ENCODE measurements around the gene MAX.
A peak's percentile ranks its signal among the peaks of the same experiment; 100 is the strongest.

MAX gene

DNA sequence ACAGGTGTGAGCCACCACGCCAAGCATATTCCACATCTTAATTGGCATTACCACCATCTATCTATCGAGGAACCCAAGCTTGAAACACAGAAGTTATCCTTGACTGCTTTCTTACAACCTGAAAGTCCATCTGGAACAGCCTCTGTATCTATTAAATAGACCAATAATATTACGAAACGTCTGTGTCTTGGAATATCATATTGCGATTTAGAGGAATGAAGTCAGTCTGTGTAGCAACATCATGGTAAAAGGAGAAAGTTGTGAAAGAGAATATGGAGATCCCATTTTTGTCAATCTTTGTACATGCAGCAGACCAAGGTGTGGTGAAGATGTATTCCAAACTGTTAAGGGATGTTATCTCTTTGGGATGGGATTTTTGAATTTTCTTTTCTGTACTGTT is 25.8 kb upstream of the MAX start:
- no peak overlapping the region for H3K27ac Mint-ChIP-seq
- no peaks in the 10 kb centered on the region for H3K9me3 Mint-ChIP-seq

DNA sequence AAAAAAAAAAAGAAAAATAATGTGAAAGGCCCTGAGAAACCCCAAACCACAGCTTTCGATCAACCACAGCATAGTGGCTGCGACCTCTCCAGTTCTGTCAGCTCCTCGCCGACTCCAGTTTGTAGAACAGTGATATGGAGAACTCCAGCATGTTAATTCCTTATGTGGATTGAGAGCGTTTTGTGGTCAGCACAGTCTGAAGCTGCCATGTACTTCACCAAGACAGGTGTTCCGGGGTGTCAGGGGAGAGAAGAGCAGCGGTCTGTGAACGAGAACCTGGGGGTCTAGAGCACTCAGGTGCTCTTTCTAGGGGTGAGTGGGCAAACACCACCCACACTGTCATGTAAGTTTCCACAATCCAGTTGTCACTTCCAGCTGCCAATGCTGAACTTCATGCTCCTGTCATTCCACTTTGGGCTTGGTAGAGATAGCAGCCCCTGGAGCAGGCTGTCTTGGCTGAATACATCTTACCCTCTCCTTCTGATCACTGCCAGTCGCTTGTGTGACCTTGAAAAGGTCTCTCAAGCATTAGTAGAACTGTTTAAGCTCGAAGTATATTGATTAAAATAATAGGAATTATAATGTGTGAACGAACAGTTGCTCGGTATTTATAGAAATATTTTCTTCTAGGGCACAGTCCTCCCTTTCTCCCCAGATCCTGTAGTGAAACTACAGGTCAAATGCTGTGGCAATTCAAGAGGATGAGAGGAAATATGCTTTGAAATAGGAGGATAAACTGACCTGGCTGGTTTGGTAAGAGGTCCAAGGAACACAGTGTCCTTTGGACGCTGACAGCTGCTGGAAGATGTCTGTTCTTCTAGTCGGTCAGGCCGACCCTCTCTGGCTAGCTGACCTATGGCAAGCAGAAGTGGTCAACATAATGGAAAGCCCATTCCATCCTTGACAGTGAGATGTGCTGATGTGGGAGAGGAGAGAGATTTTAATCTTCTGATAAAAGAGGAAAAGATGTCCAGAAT is 15.7 kb upstream of the MAX start:
- Mint-ChIP-seq H3K9me3 (no peaks in the 10 kb centered on the region), H3K4me1 (ENCODE audit: low read depth in 2 of 2) (peaks cover 0 to 2% of the 10 kb centered on the region in 2 donors), H3K27me3 (peaks cover 7 to 11% of the 10 kb centered on the region in 2 donors), H3K27ac (no peak overlapping the region), H3K36me3 (ENCODE audit: insufficient read depth) (peaks cover 6% of the 10 kb centered on the region), H3K4me3 (no peak overlapping the region)
- no peak for DNase-seq
- no peak for ATAC-seq (replicated peaks)

More for the DNA sequence above, 25.8 kb upstream of the MAX start:
- Mint-ChIP-seq H3K4me3 (no peak overlapping the region), H3K4me1 (ENCODE audit: low read depth in 2 of 2) (no peaks in the 10 kb centered on the region), H3K36me3 (ENCODE audit: insufficient read depth) (no peaks in the 10 kb centered on the region), H3K27me3 (peaks cover 7 to 13% of the 10 kb centered on the region in 2 donors)
- DNase-seq (no peak), ATAC-seq (replicated peaks) (no peak)

DNA sequence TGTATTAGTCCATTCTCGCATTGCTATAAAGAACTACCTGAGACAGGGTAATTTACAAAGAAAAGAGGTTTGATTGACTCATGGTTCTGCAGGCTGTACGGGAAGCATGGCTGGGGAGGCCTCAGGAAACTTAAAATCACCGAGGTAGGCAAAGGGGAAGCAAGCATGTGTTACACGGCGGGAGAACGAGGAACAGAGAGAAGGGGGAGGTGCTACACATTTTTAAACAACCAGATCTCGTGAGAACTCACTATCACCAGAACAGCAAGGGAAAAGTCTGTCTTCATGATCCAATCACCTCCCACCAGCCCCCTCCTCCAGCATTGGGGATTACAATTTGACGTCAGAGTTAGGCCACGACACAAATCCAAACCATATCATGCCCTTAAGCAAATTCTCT is 13.3 kb upstream of the MAX start:
- peaks cover 6 to 10% of the 10 kb centered on the region in 2 donors for H3K27me3 Mint-ChIP-seq
- H3K4me3 Mint-ChIP-seq = no peak overlapping the region
- ATAC-seq (replicated peaks) (no peak), DNase-seq (no peak)
- H3K4me1 Mint-ChIP-seq (ENCODE audit: low read depth in 2 of 2) = peaks cover 0 to 2% of the 10 kb centered on the region in 2 donors
- peaks cover 4% of the 10 kb centered on the region for H3K36me3 Mint-ChIP-seq (ENCODE audit: insufficient read depth)
- no peaks in the 10 kb centered on the region for H3K9me3 Mint-ChIP-seq
- H3K27ac Mint-ChIP-seq = no peak overlapping the region

DNA sequence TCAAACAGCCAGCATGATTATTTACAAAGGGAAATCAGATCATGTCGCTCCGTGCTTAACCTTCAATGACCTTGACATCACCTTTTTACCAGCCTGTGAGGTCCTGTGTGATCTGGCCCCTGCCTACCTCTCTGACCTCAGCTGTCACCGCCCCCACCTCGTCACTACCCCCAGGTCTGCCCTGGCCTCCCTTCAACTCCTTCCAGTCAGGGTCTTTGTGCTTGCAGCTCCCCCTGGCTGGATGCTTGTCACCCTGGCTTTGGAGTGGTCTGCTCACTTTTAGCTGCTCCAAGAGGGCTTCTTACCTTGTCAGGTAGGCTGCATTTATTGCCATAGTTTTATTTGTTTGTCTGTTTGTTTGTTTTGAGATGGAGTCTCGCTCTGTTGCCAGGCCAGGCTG is 8.2 kb upstream of the MAX start:
- Mint-ChIP-seq H3K9me3 (no peaks in the 10 kb centered on the region), H3K27me3 (peaks cover 0 to 15% of the 10 kb centered on the region in 2 donors), H3K36me3 (ENCODE audit: insufficient read depth) (peaks cover under 1% of the 10 kb centered on the region), H3K4me3 (no peak overlapping the region), H3K27ac (no peak overlapping the region), H3K4me1 (ENCODE audit: low read depth in 2 of 2) (no peaks in the 10 kb centered on the region)
- no peak for ATAC-seq (replicated peaks)
- no peak for DNase-seq

DNA sequence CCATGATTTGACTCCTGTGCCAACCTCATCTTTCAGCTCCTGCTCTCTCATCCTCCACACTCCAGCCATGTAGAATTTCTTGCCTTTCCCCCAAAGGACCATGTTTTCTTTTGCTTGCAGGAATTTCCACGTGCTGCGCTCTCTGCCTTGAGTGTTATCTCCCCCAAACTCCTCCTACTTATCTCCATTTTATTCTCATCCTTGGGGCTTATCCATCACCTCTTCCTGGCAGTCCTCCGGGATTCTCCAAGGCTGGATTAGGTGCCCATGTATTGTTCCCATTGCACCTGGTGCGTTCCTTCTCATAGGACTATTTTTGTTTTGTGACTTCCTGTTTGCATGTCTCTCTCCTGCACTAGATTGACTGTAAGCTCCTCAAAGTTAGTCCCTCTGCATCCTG is 7.0 kb upstream of the MAX start:
- DNase-seq (no peak), ATAC-seq (replicated peaks) (no peak)
- Mint-ChIP-seq H3K36me3 (ENCODE audit: insufficient read depth) (no peaks in the 10 kb centered on the region), H3K4me1 (ENCODE audit: low read depth in 2 of 2) (no peaks in the 10 kb centered on the region), H3K9me3 (no peaks in the 10 kb centered on the region), H3K27me3 (peaks cover 0 to 15% of the 10 kb centered on the region in 2 donors), H3K4me3 (no peak overlapping the region), H3K27ac (no peak overlapping the region)

DNA sequence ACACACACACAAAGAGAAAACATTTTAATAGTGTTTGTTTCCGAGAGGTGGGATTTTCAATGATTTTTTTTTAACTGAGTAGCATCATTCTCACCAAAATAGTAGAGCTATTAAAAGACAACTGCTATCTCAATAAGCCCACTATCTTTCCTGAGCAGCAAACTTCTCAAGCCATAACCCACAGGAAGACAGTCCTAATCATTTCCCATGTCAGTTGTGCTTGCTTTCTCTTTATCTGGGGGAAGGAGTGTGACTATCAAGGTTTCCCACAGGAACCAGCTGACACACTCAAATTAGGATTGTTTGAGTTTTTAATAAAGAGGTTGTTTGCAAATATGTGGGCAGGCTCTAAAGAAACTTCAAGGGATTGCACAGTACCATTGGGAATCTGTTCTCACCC is 4.9 kb upstream of the MAX start:
- peaks cover 3% of the 10 kb centered on the region for H3K36me3 Mint-ChIP-seq (ENCODE audit: insufficient read depth)
- DNase-seq = no peak
- no peak overlapping the region for H3K27ac Mint-ChIP-seq
- H3K27me3 Mint-ChIP-seq = peaks cover 5 to 15% of the 10 kb centered on the region in 2 donors
- H3K4me1 Mint-ChIP-seq (ENCODE audit: low read depth in 2 of 2) = peaks cover 0 to 6% of the 10 kb centered on the region in 2 donors
- H3K4me3 Mint-ChIP-seq = no peak overlapping the region
- no peak for ATAC-seq (replicated peaks)
- no peaks in the 10 kb centered on the region for H3K9me3 Mint-ChIP-seq

DNA sequence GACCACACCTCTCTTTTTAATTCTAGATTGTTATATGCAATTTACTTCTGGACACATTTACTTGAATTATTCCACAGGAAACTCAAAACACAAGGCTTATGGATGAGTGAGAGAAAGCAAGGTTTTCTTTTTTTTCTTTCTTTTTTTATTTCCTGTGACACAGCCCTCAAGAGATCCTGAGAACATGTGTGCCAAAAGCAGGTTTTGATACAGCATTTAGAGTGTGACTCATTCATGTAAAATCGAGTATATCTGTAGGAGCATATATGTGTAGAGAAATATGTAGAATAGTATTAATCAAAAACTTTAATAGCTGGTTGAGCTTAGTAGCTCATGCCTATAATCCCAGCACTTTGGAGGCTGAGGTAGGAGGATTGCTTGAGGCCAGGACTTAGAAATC is 4.4 kb upstream of the MAX start:
- Mint-ChIP-seq H3K36me3 (ENCODE audit: insufficient read depth) (peaks cover 5% of the 10 kb centered on the region), H3K4me3 (no peak overlapping the region), H3K9me3 (no peaks in the 10 kb centered on the region), H3K27me3 (peaks cover 5 to 15% of the 10 kb centered on the region in 2 donors), H3K27ac (no peak overlapping the region), H3K4me1 (ENCODE audit: low read depth in 2 of 2) (peaks cover 0 to 6% of the 10 kb centered on the region in 2 donors)
- DNase-seq (no peak), ATAC-seq (replicated peaks) (no peak)

DNA sequence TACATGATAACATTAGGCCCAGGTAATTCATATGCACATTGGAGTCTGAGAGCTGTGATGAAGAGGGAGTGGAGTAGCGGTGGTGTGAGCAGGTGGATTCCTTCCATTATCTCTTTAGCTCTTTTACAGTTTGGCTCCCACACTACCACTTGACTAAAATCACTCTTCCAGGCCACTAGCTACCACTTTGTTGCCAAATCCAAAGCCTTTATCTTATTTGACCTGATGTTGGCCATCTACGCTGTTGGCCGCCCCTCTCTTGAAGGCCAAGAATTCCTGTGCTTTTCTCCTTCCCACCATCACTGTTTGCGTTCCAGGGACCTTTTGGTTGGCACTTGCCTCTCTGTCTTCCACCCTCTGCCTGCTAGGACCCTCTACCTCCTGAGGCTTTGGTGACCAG is 4.0 kb upstream of the MAX start:
- peaks cover under 1 to 8% of the 10 kb centered on the region in 2 donors for H3K4me1 Mint-ChIP-seq (ENCODE audit: low read depth in 2 of 2)
- ATAC-seq (replicated peaks) (no peak), DNase-seq (no peak)
- peaks cover 5 to 15% of the 10 kb centered on the region in 2 donors for H3K27me3 Mint-ChIP-seq
- H3K36me3 Mint-ChIP-seq (ENCODE audit: insufficient read depth) = peaks cover 5% of the 10 kb centered on the region
- H3K4me3 Mint-ChIP-seq = no peak overlapping the region
- no peak overlapping the region for H3K27ac Mint-ChIP-seq
- no peaks in the 10 kb centered on the region for H3K9me3 Mint-ChIP-seq

DNA sequence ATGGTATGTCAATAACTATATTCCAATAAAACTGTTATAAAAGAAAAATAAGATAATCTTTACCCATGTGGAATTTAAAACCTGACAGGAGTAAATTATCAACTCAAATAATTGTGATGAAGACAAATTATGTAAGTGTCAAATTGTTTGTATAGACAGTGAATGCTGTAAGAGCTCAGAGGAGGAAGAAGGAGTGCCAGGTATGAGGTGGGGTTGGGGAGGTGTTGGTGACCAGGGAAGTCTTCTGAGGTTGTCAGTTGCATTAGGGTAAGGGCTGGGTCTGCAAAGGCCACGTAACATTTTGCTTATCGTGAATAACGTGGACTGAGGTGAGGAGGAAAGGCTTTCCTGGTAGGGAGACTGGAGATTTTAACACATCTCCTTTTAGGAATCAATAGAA is 2.5 kb upstream of the MAX start:
- H3K9me3 Mint-ChIP-seq = no peaks in the 10 kb centered on the region
- peaks cover 9 to 20% of the 10 kb centered on the region in 2 donors for H3K4me1 Mint-ChIP-seq (ENCODE audit: low read depth in 2 of 2)
- no peak overlapping the region for H3K27ac Mint-ChIP-seq
- peaks cover 17% of the 10 kb centered on the region for H3K36me3 Mint-ChIP-seq (ENCODE audit: insufficient read depth)
- ATAC-seq (replicated peaks) (no peak), DNase-seq (no peak)
- peaks cover 5 to 9% of the 10 kb centered on the region in 2 donors for H3K27me3 Mint-ChIP-seq
- no peak overlapping the region for H3K4me3 Mint-ChIP-seq

DNA sequence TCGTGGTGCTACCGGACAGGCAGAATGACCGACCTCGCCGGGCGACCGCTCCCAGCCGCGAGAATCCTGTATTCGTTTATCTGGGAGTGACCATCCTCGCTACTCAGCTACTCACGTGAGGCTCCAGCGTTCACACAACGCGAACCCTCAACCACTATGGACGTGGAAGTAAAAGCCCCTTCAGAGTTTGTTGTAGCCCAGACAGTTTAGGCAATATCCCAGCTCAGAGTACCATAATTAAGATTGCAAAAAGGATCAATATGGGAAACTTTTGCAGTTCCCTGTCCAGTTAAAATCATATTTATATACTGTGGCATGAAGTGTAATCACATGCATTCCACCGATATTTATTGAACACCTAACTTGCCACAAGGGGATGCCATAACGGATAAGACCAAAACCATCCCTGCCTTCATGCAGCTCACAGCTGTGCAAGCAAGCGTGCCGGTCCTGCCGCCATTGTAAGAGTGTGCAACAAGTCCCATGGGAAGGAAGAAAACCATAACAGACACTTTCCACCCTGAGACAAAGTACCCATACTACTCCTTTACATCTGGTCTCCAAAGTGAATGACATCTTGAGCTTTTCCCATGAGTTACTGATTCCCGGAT is 938 bp upstream of the MAX start:
- no peak for DNase-seq
- Mint-ChIP-seq H3K4me3 (peak overlapping the region; percentile 71 to 86), H3K27me3 (peaks cover 0 to 5% of the 10 kb centered on the region in 2 donors), H3K9me3 (no peaks in the 10 kb centered on the region), H3K27ac (peak overlapping the region; percentile 78 to 80), H3K4me1 (ENCODE audit: low read depth in 2 of 2) (peaks cover 12 to 33% of the 10 kb centered on the region in 2 donors), H3K36me3 (ENCODE audit: insufficient read depth) (peaks cover 22% of the 10 kb centered on the region)
- ATAC-seq (replicated peaks) = no peak

DNA sequence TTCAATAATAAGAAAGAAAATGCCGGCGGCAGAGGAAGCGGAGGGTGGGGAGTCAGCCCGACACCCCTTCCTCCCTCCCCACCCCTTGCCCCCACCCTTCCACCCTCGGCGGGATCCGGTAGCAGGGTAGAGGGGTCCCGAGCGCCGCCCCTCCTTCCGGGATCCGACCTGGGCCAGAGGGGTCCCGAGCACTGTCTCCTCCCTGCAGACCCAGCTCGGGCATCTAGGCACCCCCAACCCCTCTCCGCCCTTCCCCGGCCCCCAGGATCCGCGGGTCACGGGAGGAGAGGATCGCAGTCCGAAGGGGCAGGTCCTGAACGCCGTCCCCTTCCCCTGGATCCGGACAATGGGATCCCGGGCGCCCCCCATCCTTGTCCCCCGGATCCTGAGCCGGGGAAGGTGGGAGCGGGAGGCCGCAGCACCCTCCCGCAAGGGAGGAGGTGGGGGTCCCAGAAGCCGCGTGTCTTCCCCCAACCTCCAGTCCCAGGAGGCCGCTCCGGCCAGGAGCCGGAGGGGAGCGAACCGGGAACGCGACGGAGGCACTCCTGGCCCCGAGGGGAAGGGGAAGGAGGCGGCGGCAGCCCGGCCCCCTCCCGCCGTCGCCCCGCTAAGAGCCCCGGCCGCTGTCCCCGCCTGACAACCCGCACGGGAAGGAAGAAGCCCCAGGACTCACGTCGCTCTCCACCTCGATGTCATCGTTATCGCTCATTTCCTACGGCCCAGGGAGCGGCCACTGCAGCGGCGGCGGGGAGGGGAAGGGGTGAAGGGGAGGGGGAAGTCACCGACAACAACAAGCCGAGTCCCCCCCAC is 481 bp downstream of the MAX start:
- ATAC-seq (replicated peaks) = no peak
- DNase-seq = peak in 2 of 3 experiments; percentile 17 to 20
- Mint-ChIP-seq H3K27ac (peak overlapping the region; percentile 95 to 96), H3K4me3 (peak overlapping the region; percentile 71 to 86), H3K36me3 (ENCODE audit: insufficient read depth) (peaks cover 29% of the 10 kb centered on the region), H3K4me1 (ENCODE audit: low read depth in 2 of 2) (peaks cover 19 to 46% of the 10 kb centered on the region in 2 donors), H3K9me3 (no peaks in the 10 kb centered on the region), H3K27me3 (peaks cover 0 to 5% of the 10 kb centered on the region in 2 donors)

DNA sequence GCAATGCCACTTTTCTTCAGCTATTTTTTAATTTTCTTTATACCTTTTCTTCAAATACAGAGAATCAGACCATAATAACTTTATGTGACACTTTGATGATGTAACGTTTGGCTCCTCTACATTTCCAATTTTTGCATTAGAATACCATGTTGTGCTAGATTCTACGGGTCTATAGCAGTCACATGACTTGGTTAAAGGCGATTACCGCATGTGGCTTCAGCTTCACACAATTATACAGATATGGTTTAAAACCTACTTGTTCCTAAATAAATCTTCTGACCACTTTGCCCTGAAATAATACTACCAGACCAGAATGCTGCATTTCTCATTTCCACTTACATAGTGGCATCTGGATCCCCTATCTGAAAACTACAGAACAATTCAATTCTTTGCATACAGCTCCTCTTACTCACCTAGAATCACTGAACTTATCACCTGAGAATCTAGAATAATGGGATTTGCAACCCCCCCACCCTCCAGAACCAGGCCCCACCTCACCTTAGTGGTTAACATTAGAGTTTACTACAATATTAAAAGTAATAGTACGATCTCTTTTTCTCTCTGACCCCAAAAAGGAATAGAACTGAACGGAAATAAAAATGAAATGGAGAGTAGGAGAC is 1.3 kb downstream of the MAX start:
- DNase-seq = no peak
- Mint-ChIP-seq H3K36me3 (ENCODE audit: insufficient read depth) (peaks cover 37% of the 10 kb centered on the region), H3K27me3 (peaks cover 0 to 5% of the 10 kb centered on the region in 2 donors), H3K9me3 (no peaks in the 10 kb centered on the region), H3K4me1 (ENCODE audit: low read depth in 2 of 2) (peaks cover 24 to 52% of the 10 kb centered on the region in 2 donors), H3K4me3 (peak overlapping the region; percentile 71 to 86), H3K27ac (peak overlapping the region; percentile 95 to 96)
- no peak for ATAC-seq (replicated peaks)

DNA sequence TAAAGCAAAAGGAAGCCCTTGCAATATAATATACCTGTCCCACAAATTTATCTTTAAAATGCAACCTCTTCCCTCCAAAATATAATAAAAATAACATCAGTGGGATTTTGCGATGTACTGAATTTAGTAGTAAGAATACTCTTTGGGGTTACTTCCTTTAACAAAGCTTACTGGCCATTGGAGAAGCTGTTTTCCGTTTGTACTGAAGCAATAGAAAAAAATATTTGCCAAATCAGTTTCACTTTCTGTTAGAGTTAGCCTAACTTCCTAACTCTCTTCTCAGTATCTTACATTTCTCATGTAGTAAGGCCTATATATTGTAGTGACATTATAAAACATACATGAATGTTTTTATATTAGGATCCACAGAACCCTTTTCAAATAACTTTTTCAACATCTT is 3.7 kb downstream of the MAX start:
- Mint-ChIP-seq H3K27ac (peak overlapping the region; percentile 70 to 96), H3K9me3 (no peaks in the 10 kb centered on the region), H3K4me3 (peak overlapping the region; percentile 71 to 88), H3K4me1 (ENCODE audit: low read depth in 2 of 2) (peaks cover 45 to 71% of the 10 kb centered on the region in 2 donors), H3K36me3 (ENCODE audit: insufficient read depth) (peaks cover 54% of the 10 kb centered on the region), H3K27me3 (no peaks in the 10 kb centered on the region)
- ATAC-seq (replicated peaks) = no peak
- no peak for DNase-seq
